Smooth muscle cell (in vitro differentiated cells): Measurements from ENCODE around the gene METTL17. TPM values are rescaled to one million over a fixed set of nuclear protein-coding genes. Genes with fewer than 3 reads are reported as not detected.

Source experiments
- DNase-seq: peaks from one replicate; lab custom pipeline; 2025; ENCODE audit not compliant: unreplicated experiment; lab: John Stamatoyannopoulos, UW
- H2AFZ ChIP-seq: fragments of 200-600 bp; sonication (generic); 2 replicates; pipeline ENCODE4 v1.6.0; 2016; ENCODE audit warnings: antibody characterized with exemption, low read depth, mild to moderate bottlenecking
- H3F3A ChIP-seq: fragments of 200-600 bp; sonication (generic); 2 replicates; pipeline ENCODE4 v1.6.0; 2017; ENCODE audit warnings: antibody characterized with exemption, low read depth
- H3K27ac ChIP-seq: fragments of 200-600 bp; sonication (generic); 2 replicates; pipeline ENCODE4 v1.5.1; 2016; ENCODE audit warnings: low read depth, mild to moderate bottlenecking
- H3K27me3 ChIP-seq: fragments of 200-600 bp; sonication (generic); 2 replicates; pipeline ENCODE4 v1.6.1; 2016; ENCODE audit warnings: low read depth, mild to moderate bottlenecking
- H3K36me3 ChIP-seq: fragments of 200-600 bp; sonication (generic); 2 replicates; pipeline ENCODE4 v1.5.1; 2016; ENCODE audit warnings: low read depth
- H3K4me1 ChIP-seq: fragments of 200-600 bp; sonication (generic); 2 replicates; pipeline ENCODE4 v1.5.1; 2016; ENCODE audit warnings: low read depth
- H3K4me2 ChIP-seq: fragments of 200-600 bp; sonication (generic); 2 replicates; pipeline ENCODE4 v1.6.0; 2016; ENCODE audit warnings: mild to moderate bottlenecking
- H3K4me3 ChIP-seq: fragments of 200-600 bp; sonication (generic); 2 replicates; pipeline ENCODE4 v1.5.1; 2016; ENCODE audit warnings: mild to moderate bottlenecking
- H3K79me2 ChIP-seq: fragments of 200-600 bp; sonication (generic); 2 replicates; pipeline ENCODE4 v1.6.0; 2016; ENCODE audit warnings: low read depth, mild to moderate bottlenecking
- H3K9ac ChIP-seq: fragments of 200-600 bp; sonication (generic); 2 replicates; pipeline ENCODE4 v1.6.0; 2016; ENCODE audit warnings: low read depth
- H3K9me3 ChIP-seq: fragments of 200-600 bp; sonication (generic); replicated peaks from 2 replicates; pipeline ENCODE4 v1.5.1; 2016; ENCODE audit warnings: low read depth
- H4K20me1 ChIP-seq: fragments of 200-600 bp; sonication (generic); 2 replicates; pipeline ENCODE4 v1.6.0; 2016; ENCODE audit warnings: low read depth
- WGBS: methylation state at CpG from one replicate; pipeline ENCODE4 v1.1.7; 2016; ENCODE audit warnings: low lambda C conversion rate; 5-methylcytosine and 5-hydroxymethylcytosine counted together
- polyA plus RNA-seq: library from polyadenylated mRNA; unstranded; fragments of >200 nt; fragmentation: Nextera tagmentation; extraction: Ambion mirVana; gene quantifications from 2 replicates; pipeline ENCODE4 v1.2.1, GENCODE V29; 2016
- total RNA-seq: library from RNA; depleted of rRNA; stranded (reverse); fragments of >200 nt; gene quantifications from 2 replicates; pipeline ENCODE4 v1.2.3, GENCODE V29; 2014
- TF ChIP-seq, protein P1 (sequence below): fragments of 200-600 bp; sonication (generic); IDR thresholded peaks from 2 replicates; pipeline ENCODE4 v1.5.1; 2017; ENCODE audit warnings: borderline replicate concordance, mild to moderate bottlenecking, antibody characterized with exemption; ENCODE audit not compliant: insufficient read depth, poor library complexity, severe bottlenecking

Gene METTL17
- total and polyA plus RNA-seq, 2 experiments from 2014 or later, result 46.5 to 96.3 TPM

DNA sequence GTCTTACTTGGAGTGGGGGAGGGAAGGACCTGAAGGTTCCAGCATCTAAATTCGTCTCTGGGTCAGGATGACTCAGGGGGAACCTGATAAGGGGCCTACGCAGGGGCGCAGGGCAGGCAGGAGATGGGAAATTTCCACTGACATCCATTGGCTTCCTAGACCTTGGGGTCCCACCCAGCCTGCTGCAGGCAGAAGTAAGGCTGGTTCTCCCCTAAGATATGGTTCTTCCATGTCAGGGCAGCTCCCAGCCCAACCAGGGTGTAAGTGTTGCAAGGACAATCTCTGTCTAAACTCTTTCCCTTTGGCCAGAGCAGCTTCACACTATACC is 37.2 kb downstream of the METTL17 start:
- Histone ChIP-seq H4K20me1 (no peaks in the 10 kb centered on the region), H3K9ac (no peak overlapping the region), H3K36me3 (no peaks in the 10 kb centered on the region), H3K9me3 (no peaks in the 10 kb centered on the region), H3K27ac (peak overlapping the region; percentile 33), H3K4me2 (peak overlapping the region; percentile 93), H3K4me1 (peaks cover 10% of the 10 kb centered on the region), H3K79me2 (no peaks in the 10 kb centered on the region), H2AFZ (peak overlapping the region; percentile 21), H3K27me3 (no peaks in the 10 kb centered on the region), H3F3A (peaks cover 28% of the 10 kb centered on the region), H3K4me3 (no peak overlapping the region)
- no peak for DNase-seq
- TF ChIP-seq, protein P1, sequence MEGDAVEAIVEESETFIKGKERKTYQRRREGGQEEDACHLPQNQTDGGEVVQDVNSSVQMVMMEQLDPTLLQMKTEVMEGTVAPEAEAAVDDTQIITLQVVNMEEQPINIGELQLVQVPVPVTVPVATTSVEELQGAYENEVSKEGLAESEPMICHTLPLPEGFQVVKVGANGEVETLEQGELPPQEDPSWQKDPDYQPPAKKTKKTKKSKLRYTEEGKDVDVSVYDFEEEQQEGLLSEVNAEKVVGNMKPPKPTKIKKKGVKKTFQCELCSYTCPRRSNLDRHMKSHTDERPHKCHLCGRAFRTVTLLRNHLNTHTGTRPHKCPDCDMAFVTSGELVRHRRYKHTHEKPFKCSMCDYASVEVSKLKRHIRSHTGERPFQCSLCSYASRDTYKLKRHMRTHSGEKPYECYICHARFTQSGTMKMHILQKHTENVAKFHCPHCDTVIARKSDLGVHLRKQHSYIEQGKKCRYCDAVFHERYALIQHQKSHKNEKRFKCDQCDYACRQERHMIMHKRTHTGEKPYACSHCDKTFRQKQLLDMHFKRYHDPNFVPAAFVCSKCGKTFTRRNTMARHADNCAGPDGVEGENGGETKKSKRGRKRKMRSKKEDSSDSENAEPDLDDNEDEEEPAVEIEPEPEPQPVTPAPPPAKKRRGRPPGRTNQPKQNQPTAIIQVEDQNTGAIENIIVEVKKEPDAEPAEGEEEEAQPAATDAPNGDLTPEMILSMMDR, result no peak
- WGBS, result 0% methylated on average over 3 of the region's 3 CpGs

DNA sequence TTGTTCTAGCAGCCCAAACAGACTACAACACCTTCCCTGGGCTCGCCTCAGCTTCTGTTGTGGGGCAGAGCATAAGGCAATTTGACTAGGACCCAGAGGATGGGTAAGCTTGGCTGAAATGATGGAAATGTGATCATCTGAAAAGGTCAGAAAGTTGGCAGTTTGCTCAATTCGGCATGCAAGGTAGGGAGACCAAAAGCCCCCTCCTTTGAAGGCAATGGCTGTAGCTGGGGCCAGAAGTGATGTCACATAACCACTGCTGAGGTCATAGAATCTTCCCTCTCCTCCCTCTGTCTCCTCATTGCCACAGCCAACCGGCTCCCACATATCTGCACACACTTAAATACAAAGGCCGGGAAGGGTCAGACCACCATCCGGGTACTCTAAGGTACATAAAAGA is 40.1 kb downstream of the METTL17 start, which contains the start of gene TPPP2:
TSS of gene TPPP2 (plus strand) at position 301 of the 400 bp plus-strand sequence. CDS start 365 bp downstream, outside the sequence.
- WGBS, result 98% methylated on average over 5 of the region's 5 CpGs
- TF ChIP-seq, protein P1, result no peak
- Histone ChIP-seq H4K20me1 (no peaks in the 10 kb centered on the region), H3K9me3 (no peaks in the 10 kb centered on the region), H3K79me2 (no peaks in the 10 kb centered on the region), H2AFZ (no peak within 1 kb of the TSS), H3K27me3 (no peaks in the 10 kb centered on the region), H3K4me2 (no peak within 1 kb of the TSS), H3F3A (peaks cover 20% of the 10 kb centered on the region), H3K36me3 (no peaks in the 10 kb centered on the region), H3K9ac (no peak within 1 kb of the TSS), H3K27ac (no peak within 1 kb of the TSS), H3K4me3 (no peak within 1 kb of the TSS), H3K4me1 (peaks cover 4% of the 10 kb centered on the region)
- DNase-seq, result no peak

DNA sequence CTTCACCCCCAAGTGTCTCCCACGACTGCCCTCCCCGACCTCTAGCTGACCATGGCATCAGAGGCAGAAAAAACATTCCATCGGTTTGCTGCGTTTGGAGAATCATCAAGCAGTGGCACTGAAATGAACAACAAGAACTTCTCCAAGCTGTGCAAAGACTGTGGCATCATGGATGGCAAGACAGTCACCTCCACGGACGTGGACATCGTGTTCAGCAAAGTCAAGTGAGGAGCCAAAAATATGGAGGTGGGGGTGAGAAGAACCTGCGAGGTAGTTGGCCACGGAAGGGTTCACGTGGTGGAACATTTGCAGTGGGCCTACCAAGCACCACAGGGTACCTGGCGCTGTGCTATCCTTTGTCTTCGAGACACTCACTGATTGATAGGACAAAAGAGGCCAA is 40.8 kb downstream of the METTL17 start:
- no peak overlapping the region for H3K4me3 ChIP-seq
- WGBS, result 92% methylated on average over 12 of the region's 12 CpGs
- H3K9ac ChIP-seq, result no peak overlapping the region
- H3K4me1 ChIP-seq, result no peaks in the 10 kb centered on the region
- DNase-seq, result no peak
- no peaks in the 10 kb centered on the region for H4K20me1 ChIP-seq
- TF ChIP-seq, protein P1, result no peak
- no peaks in the 10 kb centered on the region for H3K27me3 ChIP-seq
- peaks cover 20% of the 10 kb centered on the region for H3F3A ChIP-seq
- no peak overlapping the region for H3K4me2 ChIP-seq
- no peak overlapping the region for H2AFZ ChIP-seq
- H3K79me2 ChIP-seq, result no peaks in the 10 kb centered on the region
- H3K9me3 ChIP-seq, result no peaks in the 10 kb centered on the region
- H3K27ac ChIP-seq, result no peak overlapping the region
- no peaks in the 10 kb centered on the region for H3K36me3 ChIP-seq

DNA sequence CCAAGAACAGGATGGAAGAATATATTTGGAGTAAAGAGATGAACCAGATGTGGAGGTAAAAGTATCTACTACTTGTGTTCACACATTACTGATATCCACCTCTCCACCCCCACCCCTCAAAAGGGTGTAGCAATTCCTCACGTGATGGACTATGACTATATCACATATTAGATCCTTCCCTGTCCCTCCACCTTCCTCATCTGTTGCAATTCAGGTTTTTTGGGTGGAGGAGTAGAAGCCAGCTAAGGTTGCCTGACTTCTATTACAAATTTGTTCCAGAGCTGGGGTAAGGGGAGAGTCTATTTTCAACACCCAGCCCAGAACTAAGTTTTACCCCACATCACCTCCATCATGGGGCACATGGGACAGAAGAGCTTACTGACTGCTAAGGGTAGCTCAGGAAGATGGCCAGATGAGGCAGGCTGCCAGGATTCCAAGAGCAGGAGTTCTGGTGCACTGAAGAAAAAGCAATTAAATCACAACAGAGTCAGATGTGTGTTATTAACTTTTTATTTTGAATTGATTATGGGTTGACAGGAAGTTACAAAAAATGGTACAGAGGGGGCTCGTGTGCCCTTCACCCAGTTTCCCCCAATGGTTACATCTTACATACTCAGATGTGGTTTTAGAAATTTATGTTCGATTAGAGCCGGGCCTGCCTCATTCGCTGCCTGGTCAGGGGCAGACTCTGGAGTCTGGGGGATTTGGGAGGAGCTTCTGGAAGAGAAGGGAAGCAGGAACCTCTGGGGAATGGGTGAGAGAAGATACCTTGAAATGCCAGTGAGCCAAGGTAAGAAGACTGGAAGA is 42.7 kb downstream of the METTL17 start:
- Histone ChIP-seq H2AFZ (no peak overlapping the region), H3K4me1 (no peaks in the 10 kb centered on the region), H3K4me3 (no peak overlapping the region), H3K9ac (no peak overlapping the region), H3K27ac (no peak overlapping the region), H3K9me3 (no peaks in the 10 kb centered on the region), H3K79me2 (no peaks in the 10 kb centered on the region), H3K36me3 (no peaks in the 10 kb centered on the region), H4K20me1 (no peaks in the 10 kb centered on the region), H3F3A (peaks cover 11% of the 10 kb centered on the region), H3K27me3 (no peaks in the 10 kb centered on the region), H3K4me2 (no peak overlapping the region)
- WGBS, result 90% methylated on average over 5 of the region's 5 CpGs
- no peak for DNase-seq
- TF ChIP-seq, protein P1, result no peak
